Stimulated activated naive B cell treated with anti-CD40 and anti-IgM and Interleukin-4, amounts not matched to agents 10 μg/mL and 1 μg/mL and 100 μg/mL, for 72 hours (primary cell): ENCODE data around the gene PHPT1.
A peak's percentile ranks its signal among the peaks of the same experiment; 100 is the strongest.
"Not testable (repeated sequence)": the region's sequence is repeated elsewhere in the genome, so short reads cannot be mapped to it uniquely, and the experiment has no call there.

Experiments
- ATAC-seq, 2 donors: fragments of 150-1000 bp; cut with Tn5 transposase; replicated peaks; 2 replicates each; pipeline ENCODE4 v1.10.0; 2021; ENCODE audit warnings: moderate library complexity in 1 of 2
- DNase-seq: peaks from one replicate; pipeline ENCODE4 v3.0.0; 2021
- H3K27ac Mint-ChIP-seq: one replicate; pipeline ENCODE4 v1.8.0; 2022; ENCODE audit warnings: mild to moderate bottlenecking, mixed read lengths
- H3K27me3 Mint-ChIP-seq, 2 donors: one replicate each; pipeline ENCODE4 v1.8.0; 2022; ENCODE audit warnings: mixed read lengths in 2 of 2
- H3K36me3 Mint-ChIP-seq, 2 donors: one replicate each; pipeline ENCODE4 v1.8.0; 2022; ENCODE audit warnings: mixed read lengths in 2 of 2, mild to moderate bottlenecking in 1 of 2
- H3K4me1 Mint-ChIP-seq, 2 donors: one replicate each; pipeline ENCODE4 v1.8.0; 2022; ENCODE audit warnings: mixed read lengths in 2 of 2, mild to moderate bottlenecking in 1 of 2
- H3K4me3 Mint-ChIP-seq, 2 donors: one replicate each; pipeline ENCODE4 v1.8.0; 2022; ENCODE audit warnings: mild to moderate bottlenecking in 2 of 2, mixed read lengths in 2 of 2, moderate library complexity in 1 of 2
- H3K9me3 Mint-ChIP-seq, 2 donors: one replicate each; pipeline ENCODE4 v1.8.0; 2022; ENCODE audit warnings: mixed read lengths in 2 of 2, mild to moderate bottlenecking in 1 of 2

The PHPT1 gene

GRCh38 chr9:136883670-136884069 is 34.5 kb downstream of the PHPT1 start:
- not testable (repeated sequence) for H3K27me3 Mint-ChIP-seq, H3K27ac Mint-ChIP-seq, ATAC-seq, H3K9me3 Mint-ChIP-seq, H3K4me3 Mint-ChIP-seq, DNase-seq
- Mint-ChIP-seq H3K36me3 (peaks cover 8 to 22% of the 10 kb centered on the region in 2 donors), H3K4me1 (peaks cover 31 to 61% of the 10 kb centered on the region in 2 donors)

GRCh38 chr9:136885950-136886578 is 36.9 kb downstream of the PHPT1 start, which contains the start of gene TRAF2:
TSS of gene TRAF2 (plus strand) at chr9:136886516. CDS start at chr9:136898741, 12,225 bp downstream.
- Mint-ChIP-seq H3K27ac (peak within 1 kb of the TSS; percentile 92), H3K9me3 (no peaks in the 10 kb centered on the region), H3K27me3 (no peaks in the 10 kb centered on the region), H3K4me3 (peak within 1 kb of the TSS; percentile 91 to 100), H3K4me1 (peaks cover 25 to 54% of the 10 kb centered on the region in 2 donors), H3K36me3 (peaks cover 10 to 23% of the 10 kb centered on the region in 2 donors)
- peak; percentile 99 for DNase-seq
- peak; percentile 87 to 89 for ATAC-seq

GRCh38 chr9:136886610-136887597 is 37.7 kb downstream of the PHPT1 start:
- no peaks in the 10 kb centered on the region for H3K9me3 Mint-ChIP-seq
- peak; percentile 27 for DNase-seq
- ATAC-seq: peak; percentile 24 to 29
- peak overlapping the region; percentile 92 for H3K27ac Mint-ChIP-seq
- H3K4me3 Mint-ChIP-seq: peak overlapping the region; percentile 91 to 100
- H3K4me1 Mint-ChIP-seq: peaks cover 18 to 46% of the 10 kb centered on the region in 2 donors
- no peaks in the 10 kb centered on the region for H3K27me3 Mint-ChIP-seq
- peaks cover 10 to 23% of the 10 kb centered on the region in 2 donors for H3K36me3 Mint-ChIP-seq

- H3K4me3 Mint-ChIP-seq: no peak overlapping the region
- H3K4me1 Mint-ChIP-seq: peaks cover 13 to 37% of the 10 kb centered on the region in 2 donors
- H3K27ac Mint-ChIP-seq: no peak overlapping the region
- ATAC-seq (no peak), DNase-seq (no peak)
- H3K27me3 Mint-ChIP-seq: no peaks in the 10 kb centered on the region
- peaks cover 13 to 22% of the 10 kb centered on the region in 2 donors for H3K36me3 Mint-ChIP-seq
- H3K9me3 Mint-ChIP-seq: no peaks in the 10 kb centered on the region
These were observed 39.2 kb downstream of the PHPT1 start for GRCh38 chr9:136888454-136888853.

- H3K27me3 Mint-ChIP-seq: no peaks in the 10 kb centered on the region
- H3K36me3 Mint-ChIP-seq: peaks cover 19 to 28% of the 10 kb centered on the region in 2 donors
- H3K9me3 Mint-ChIP-seq: no peaks in the 10 kb centered on the region
- DNase-seq: no peak
- no peak overlapping the region for H3K27ac Mint-ChIP-seq
- ATAC-seq: no peak
- peaks cover 21 to 44% of the 10 kb centered on the region in 2 donors for H3K4me1 Mint-ChIP-seq
- no peak overlapping the region for H3K4me3 Mint-ChIP-seq
These were observed 40.6 kb downstream of the PHPT1 start for GRCh38 chr9:136889858-136890257.

- ATAC-seq (no peak), DNase-seq (no peak)
- H3K36me3 Mint-ChIP-seq: peaks cover 19 to 32% of the 10 kb centered on the region in 2 donors
- H3K27me3 Mint-ChIP-seq: no peaks in the 10 kb centered on the region
- H3K9me3 Mint-ChIP-seq: no peaks in the 10 kb centered on the region
- H3K27ac Mint-ChIP-seq: no peak overlapping the region
- no peak overlapping the region for H3K4me3 Mint-ChIP-seq
- peaks cover 19 to 44% of the 10 kb centered on the region in 2 donors for H3K4me1 Mint-ChIP-seq
These were observed 41.5 kb downstream of the PHPT1 start for GRCh38 chr9:136890661-136891060.

GRCh38 chr9:136896027-136896426 is 46.8 kb downstream of the PHPT1 start:
- H3K27ac Mint-ChIP-seq: no peak overlapping the region
- H3K36me3 Mint-ChIP-seq: peaks cover 39 to 44% of the 10 kb centered on the region in 2 donors
- ATAC-seq (no peak), DNase-seq (no peak)
- peaks cover 33 to 68% of the 10 kb centered on the region in 2 donors for H3K4me1 Mint-ChIP-seq
- no peaks in the 10 kb centered on the region for H3K9me3 Mint-ChIP-seq
- H3K27me3 Mint-ChIP-seq: no peaks in the 10 kb centered on the region
- H3K4me3 Mint-ChIP-seq: no peak overlapping the region

GRCh38 chr9:136898483-136899100 is 49.4 kb downstream of the PHPT1 start:
- DNase-seq (no peak), ATAC-seq (no peak)
- Mint-ChIP-seq H3K4me3 (no peak overlapping the region), H3K27ac (peak overlapping the region; percentile 14), H3K9me3 (no peaks in the 10 kb centered on the region), H3K36me3 (peaks cover 51 to 56% of the 10 kb centered on the region in 2 donors), H3K4me1 (peaks cover 43 to 85% of the 10 kb centered on the region in 2 donors), H3K27me3 (no peaks in the 10 kb centered on the region)

- H3K27ac Mint-ChIP-seq: no peak overlapping the region
- ATAC-seq (no peak), DNase-seq (no peak)
- peaks cover 41 to 82% of the 10 kb centered on the region in 2 donors for H3K4me1 Mint-ChIP-seq
- peaks cover 50 to 58% of the 10 kb centered on the region in 2 donors for H3K36me3 Mint-ChIP-seq
- H3K9me3 Mint-ChIP-seq: no peaks in the 10 kb centered on the region
- H3K4me3 Mint-ChIP-seq: no peak overlapping the region
- no peaks in the 10 kb centered on the region for H3K27me3 Mint-ChIP-seq
These were observed 50.0 kb downstream of the PHPT1 start for GRCh38 chr9:136899196-136899595.

GRCh38 chr9:136900556-136900955 is 51.3 kb downstream of the PHPT1 start:
- DNase-seq (no peak), ATAC-seq (no peak)
- Mint-ChIP-seq H3K27me3 (no peaks in the 10 kb centered on the region), H3K4me1 (peaks cover 38 to 77% of the 10 kb centered on the region in 2 donors), H3K36me3 (peaks cover 55 to 57% of the 10 kb centered on the region in 2 donors), H3K4me3 (peak overlapping the region in 1 of 2 donors; percentile 57), H3K9me3 (peaks cover 2 to 4% of the 10 kb centered on the region in 2 donors), H3K27ac (peak overlapping the region; percentile 90)
